Epithelial cell of prostate (primary cell): Measurements from ENCODE around the gene ZBTB8OS.
"Not testable (repeated sequence)": the region's sequence is repeated elsewhere in the genome, so short reads cannot be mapped to it uniquely, and the experiment has no call there.

Experiments used
- DNase-seq: peaks from one replicate; pipeline ENCODE4 v3.0.0-alpha.2; 2011; ENCODE audit warnings: low read depth, low spot score
- H3K27ac ChIP-seq: fragments of 450-650 bp; 2 replicates; pipeline ENCODE4 v1.5.1; 2017; ENCODE audit warnings: mild to moderate bottlenecking

ZBTB8OS gene

GRCh38 chr1:32651461-32652073 is 1.2 kb upstream of the ZBTB8OS start:
- no peak for DNase-seq
- H3K27ac ChIP-seq, result peak overlapping the region; percentile 98

- DNase-seq, result peak; percentile 83
Measured at GRCh38 chr1:32650752-32651460, 556 bp upstream of the ZBTB8OS start, which contains the start of gene RBBP4. Gene RBBP4, plus strand, starts transcription at chr1:32651208. Its CDS starts 99 bp downstream, at chr1:32651307.

GRCh38 chr1:32647308-32648134 is 2.8 kb downstream of the ZBTB8OS start:
- DNase-seq, result no peak
- no peak overlapping the region for H3K27ac ChIP-seq

More at GRCh38 chr1:32650752-32651460, 556 bp upstream of the ZBTB8OS start, which contains the start of gene RBBP4:
- peak within 1 kb of the TSS; percentile 98 for H3K27ac ChIP-seq

GRCh38 chr1:32644426-32644825 is 5.9 kb downstream of the ZBTB8OS start:
- H3K27ac ChIP-seq, result no peak overlapping the region
- no peak for DNase-seq

GRCh38 chr1:32642292-32642827 is 8.0 kb downstream of the ZBTB8OS start:
- DNase-seq, result not testable (repeated sequence)

GRCh38 chr1:32639489-32640075 is 10.8 kb downstream of the ZBTB8OS start:
- no peak for DNase-seq

More at GRCh38 chr1:32642292-32642827, 8.0 kb downstream of the ZBTB8OS start:
- not testable (repeated sequence) for H3K27ac ChIP-seq

GRCh38 chr1:32636914-32637645 is 13.3 kb downstream of the ZBTB8OS start:
- peak overlapping the region; percentile 29 for H3K27ac ChIP-seq
- DNase-seq, result no peak

More at GRCh38 chr1:32639489-32640075, 10.8 kb downstream of the ZBTB8OS start:
- H3K27ac ChIP-seq, result no peak overlapping the region

GRCh38 chr1:32635508-32636277 is 14.7 kb downstream of the ZBTB8OS start:
- DNase-seq, result no peak
- no peak overlapping the region for H3K27ac ChIP-seq

GRCh38 chr1:32632829-32633228 is 17.5 kb downstream of the ZBTB8OS start:
- DNase-seq, result no peak
- H3K27ac ChIP-seq, result no peak overlapping the region

GRCh38 chr1:32630173-32630572 is 20.2 kb downstream of the ZBTB8OS start:
- not testable (repeated sequence) for DNase-seq, H3K27ac ChIP-seq

- H3K27ac ChIP-seq, result no peak overlapping the region
- DNase-seq, result no peak
Measured at GRCh38 chr1:32627596-32628162, 22.7 kb downstream of the ZBTB8OS start.

GRCh38 chr1:32626176-32626575 is 24.2 kb downstream of the ZBTB8OS start:
- no peak overlapping the region for H3K27ac ChIP-seq
- DNase-seq, result no peak

- DNase-seq, result no peak
- no peak overlapping the region for H3K27ac ChIP-seq
Measured at GRCh38 chr1:32623775-32624174, 26.6 kb downstream of the ZBTB8OS start.

- no peak for DNase-seq
- no peak overlapping the region for H3K27ac ChIP-seq
Measured at GRCh38 chr1:32622806-32623681, 27.3 kb downstream of the ZBTB8OS start.

GRCh38 chr1:32622205-32622604 is 28.1 kb downstream of the ZBTB8OS start:
- H3K27ac ChIP-seq, result no peak overlapping the region
- no peak for DNase-seq

GRCh38 chr1:32619701-32620485 is 30.5 kb downstream of the ZBTB8OS start:
- no peak overlapping the region for H3K27ac ChIP-seq
- no peak for DNase-seq
